Osteocyte (in vitro differentiated cells): ENCODE results near the gene PLEKHH3. TPM values are rescaled to one million over a fixed set of nuclear protein-coding genes. Genes with fewer than 3 reads are reported as not detected.

Experiments used
- DNase-seq: peaks from one replicate; pipeline ENCODE4 v3.0.0; 2021; ENCODE audit warnings: mixed read lengths; ENCODE audit not compliant: unreplicated experiment; ENCODE audit errors: extremely low spot score
- H3K27ac Mint-ChIP-seq: one replicate; pipeline ENCODE4 v1.8.0; 2021; ENCODE audit warnings: mild to moderate bottlenecking, mixed read lengths; ENCODE audit not compliant: unreplicated experiment
- H3K27me3 Mint-ChIP-seq: one replicate; pipeline ENCODE4 v1.8.0; 2021; ENCODE audit warnings: mixed read lengths; ENCODE audit not compliant: unreplicated experiment
- H3K36me3 Mint-ChIP-seq: one replicate; pipeline ENCODE4 v1.8.0; 2021; ENCODE audit warnings: mixed read lengths; ENCODE audit not compliant: unreplicated experiment
- H3K4me1 Mint-ChIP-seq: one replicate; pipeline ENCODE4 v1.8.0; 2021; ENCODE audit warnings: mixed read lengths; ENCODE audit not compliant: unreplicated experiment
- H3K4me3 Mint-ChIP-seq: one replicate; pipeline ENCODE4 v1.8.0; 2021; ENCODE audit warnings: mild to moderate bottlenecking, moderate library complexity, mixed read lengths; ENCODE audit not compliant: unreplicated experiment
- H3K9me3 Mint-ChIP-seq: one replicate; pipeline ENCODE4 v1.8.0; 2021; ENCODE audit warnings: mixed read lengths; ENCODE audit not compliant: unreplicated experiment
- CTCF ChIP-seq: fragments of 200-600 bp; sonication (generic); IDR thresholded peaks from 2 replicates; pipeline ENCODE4 v1.5.0; 2021; ENCODE audit warnings: antibody characterized with exemption, mild to moderate bottlenecking, moderate library complexity
- total RNA-seq: library from RNA; stranded (reverse); gene quantifications from 2 replicates; pipeline ENCODE4 v1.2.1, GENCODE V29; 2021

The PLEKHH3 gene
- total RNA-seq, 1 donor from 2014 or later = 28.9 TPM

- no peak overlapping the region for H3K27ac Mint-ChIP-seq
- no peaks in the 10 kb centered on the region for H3K27me3 Mint-ChIP-seq
- H3K4me1 Mint-ChIP-seq = peaks cover 18% of the 10 kb centered on the region
- no peak overlapping the region for H3K4me3 Mint-ChIP-seq
- no peak for DNase-seq
- TF ChIP-seq CTCF = no peak
- H3K9me3 Mint-ChIP-seq = no peaks in the 10 kb centered on the region
- H3K36me3 Mint-ChIP-seq = peaks cover 23% of the 10 kb centered on the region
These were observed 9.8 kb upstream of the PLEKHH3 start for GRCh38 chr17:42686520-42687128.

GRCh38 chr17:42685831-42686230 is 9.0 kb upstream of the PLEKHH3 start:
- Mint-ChIP-seq H3K9me3 (no peaks in the 10 kb centered on the region), H3K27ac (no peak overlapping the region), H3K4me1 (peaks cover 24% of the 10 kb centered on the region), H3K36me3 (peaks cover 21% of the 10 kb centered on the region), H3K27me3 (no peaks in the 10 kb centered on the region), H3K4me3 (no peak overlapping the region)
- no peak for DNase-seq
- no peak for TF ChIP-seq CTCF

- Mint-ChIP-seq H3K4me3 (no peak overlapping the region), H3K4me1 (peaks cover 29% of the 10 kb centered on the region), H3K27me3 (no peaks in the 10 kb centered on the region), H3K9me3 (no peaks in the 10 kb centered on the region), H3K36me3 (peaks cover 20% of the 10 kb centered on the region), H3K27ac (no peak overlapping the region)
- TF ChIP-seq CTCF = no peak
- no peak for DNase-seq
These were observed 8.2 kb upstream of the PLEKHH3 start for GRCh38 chr17:42684929-42685556.

GRCh38 chr17:42683407-42684034 is 6.7 kb upstream of the PLEKHH3 start:
- TF ChIP-seq CTCF = no peak
- Mint-ChIP-seq H3K4me1 (peaks cover 39% of the 10 kb centered on the region), H3K9me3 (no peaks in the 10 kb centered on the region), H3K27ac (peak overlapping the region; percentile 95), H3K36me3 (peaks cover 18% of the 10 kb centered on the region), H3K27me3 (no peaks in the 10 kb centered on the region), H3K4me3 (peak overlapping the region; percentile 86)
- DNase-seq = no peak

- TF ChIP-seq CTCF = no peak
- Mint-ChIP-seq H3K4me1 (peaks cover 42% of the 10 kb centered on the region), H3K4me3 (peak overlapping the region; percentile 86), H3K27ac (peak overlapping the region; percentile 95), H3K36me3 (peaks cover 17% of the 10 kb centered on the region), H3K9me3 (no peaks in the 10 kb centered on the region), H3K27me3 (no peaks in the 10 kb centered on the region)
- DNase-seq = no peak
These were observed 6.1 kb upstream of the PLEKHH3 start for GRCh38 chr17:42682722-42683403.
